ENCODE data around the gene PDGFC.

DNA sequence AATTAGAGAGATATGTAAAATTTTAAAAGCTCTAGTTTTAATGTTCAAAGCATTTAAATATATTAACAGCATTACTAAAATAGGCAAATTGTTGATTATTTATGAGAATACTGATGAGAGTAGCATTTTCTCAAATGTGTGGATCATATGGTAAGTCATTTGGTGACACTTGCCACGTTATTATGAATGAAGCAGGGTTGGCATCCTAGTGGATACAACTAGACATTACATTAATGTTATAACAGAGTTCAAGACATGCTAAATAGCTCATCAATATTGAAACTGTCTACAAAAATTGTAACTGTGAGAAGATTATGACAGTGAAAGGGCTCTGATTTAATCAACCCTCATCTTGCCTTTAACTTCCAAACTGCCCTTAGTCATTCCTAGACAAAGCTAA is 171.1 kb downstream of the PDGFC start:
- TF ChIP-seq EZH2 (IDR thresholded peaks at IDR 0.05; ENCODE audit: low read depth): no peak
- TF ChIP-seq, protein P1, sequence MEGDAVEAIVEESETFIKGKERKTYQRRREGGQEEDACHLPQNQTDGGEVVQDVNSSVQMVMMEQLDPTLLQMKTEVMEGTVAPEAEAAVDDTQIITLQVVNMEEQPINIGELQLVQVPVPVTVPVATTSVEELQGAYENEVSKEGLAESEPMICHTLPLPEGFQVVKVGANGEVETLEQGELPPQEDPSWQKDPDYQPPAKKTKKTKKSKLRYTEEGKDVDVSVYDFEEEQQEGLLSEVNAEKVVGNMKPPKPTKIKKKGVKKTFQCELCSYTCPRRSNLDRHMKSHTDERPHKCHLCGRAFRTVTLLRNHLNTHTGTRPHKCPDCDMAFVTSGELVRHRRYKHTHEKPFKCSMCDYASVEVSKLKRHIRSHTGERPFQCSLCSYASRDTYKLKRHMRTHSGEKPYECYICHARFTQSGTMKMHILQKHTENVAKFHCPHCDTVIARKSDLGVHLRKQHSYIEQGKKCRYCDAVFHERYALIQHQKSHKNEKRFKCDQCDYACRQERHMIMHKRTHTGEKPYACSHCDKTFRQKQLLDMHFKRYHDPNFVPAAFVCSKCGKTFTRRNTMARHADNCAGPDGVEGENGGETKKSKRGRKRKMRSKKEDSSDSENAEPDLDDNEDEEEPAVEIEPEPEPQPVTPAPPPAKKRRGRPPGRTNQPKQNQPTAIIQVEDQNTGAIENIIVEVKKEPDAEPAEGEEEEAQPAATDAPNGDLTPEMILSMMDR (conservative IDR thresholded peaks at IDR 0.05): no peak

Measured in PC-9 (cell line).